ENCODE measurements around the gene FAM199X.

Gene FAM199X

GRCh38 chrX:104135677-104136076, 30.6 kb upstream of the FAM199X start:
- TF ChIP-seq GABPA (IDR thresholded peaks at IDR 0.05; ENCODE audit: low read depth), result no peak
- no peak for TF ChIP-seq REST (IDR thresholded peaks at IDR 0.05; ENCODE audit: insufficient replicate concordance, low read depth)
- TF ChIP-seq POLR2AphosphoS5 (IDR thresholded peaks at IDR 0.05; ENCODE audit: low read depth), result no peak
- DNase-seq (ENCODE audit: low read depth in 1 of 2, low spot score in 1 of 2), result no peak
- Histone ChIP-seq H3K4me3 (replicated peaks; ENCODE audit: insufficient read depth, low read length) (no peak overlapping the region), H3K27me3 (ENCODE audit: insufficient read depth, poor library complexity, severe bottlenecking) (no peaks in the 10 kb centered on the region), H3K27ac (replicated peaks) (no peak overlapping the region)

- no peaks in the 10 kb centered on the region for H3K27me3 ChIP-seq (ENCODE audit: insufficient read depth, poor library complexity, severe bottlenecking)
- DNase-seq (ENCODE audit: low read depth in 1 of 2, low spot score in 1 of 2), result peak in 1 of 2 experiments; percentile 58
- H3K27ac ChIP-seq (replicated peaks), result no peak overlapping the region
- TF ChIP-seq GABPA (IDR thresholded peaks at IDR 0.05; ENCODE audit: low read depth) (no peak), SPI1 (IDR thresholded peaks at IDR 0.05; ENCODE audit: borderline replicate concordance, low read depth) (no peak), CTCF (IDR thresholded peaks at IDR 0.05; ENCODE audit: insufficient read depth, low read length) (peak; percentile 42)
- H3K4me3 ChIP-seq (replicated peaks; ENCODE audit: insufficient read depth, low read length), result no peak overlapping the region
Observed at GRCh38 chrX:104136241-104137019, 29.8 kb upstream of the FAM199X start.

GRCh38 chrX:104137496-104137895, 28.8 kb upstream of the FAM199X start:
- TF ChIP-seq GABPA (IDR thresholded peaks at IDR 0.05; ENCODE audit: low read depth) (no peak), POLR2AphosphoS5 (IDR thresholded peaks at IDR 0.05; ENCODE audit: low read depth) (no peak), REST (IDR thresholded peaks at IDR 0.05; ENCODE audit: insufficient replicate concordance, low read depth) (no peak), CTCF (IDR thresholded peaks at IDR 0.05; ENCODE audit: insufficient read depth, low read length) (no peak), SPI1 (IDR thresholded peaks at IDR 0.05; ENCODE audit: borderline replicate concordance, low read depth) (no peak)
- no peak overlapping the region for H3K4me3 ChIP-seq (replicated peaks; ENCODE audit: insufficient read depth, low read length)
- DNase-seq (ENCODE audit: low read depth in 1 of 2, low spot score in 1 of 2), result no peak
- H3K27me3 ChIP-seq (ENCODE audit: insufficient read depth, poor library complexity, severe bottlenecking), result no peaks in the 10 kb centered on the region
- H3K27ac ChIP-seq (replicated peaks), result no peak overlapping the region

GRCh38 chrX:104141087-104141760, 25.0 kb upstream of the FAM199X start:
- Histone ChIP-seq H3K27me3 (ENCODE audit: insufficient read depth, poor library complexity, severe bottlenecking) (no peaks in the 10 kb centered on the region), H3K27ac (replicated peaks) (no peak overlapping the region), H3K4me3 (replicated peaks; ENCODE audit: insufficient read depth, low read length) (no peak overlapping the region)
- no peak for TF ChIP-seq CTCF (IDR thresholded peaks at IDR 0.05; ENCODE audit: insufficient read depth, low read length)
- no peak for TF ChIP-seq POLR2AphosphoS5 (IDR thresholded peaks at IDR 0.05; ENCODE audit: low read depth)
- TF ChIP-seq REST (IDR thresholded peaks at IDR 0.05; ENCODE audit: insufficient replicate concordance, low read depth), result no peak
- TF ChIP-seq GABPA (IDR thresholded peaks at IDR 0.05; ENCODE audit: low read depth), result no peak
- TF ChIP-seq SPI1 (IDR thresholded peaks at IDR 0.05; ENCODE audit: borderline replicate concordance, low read depth), result no peak
- DNase-seq (ENCODE audit: low read depth in 1 of 2, low spot score in 1 of 2), result no peak
